Measurements from ENCODE around the gene ENPP5.

Gene ENPP5

GRCh38 chr6:46199387-46199786 lies 28.6 kb upstream of the ENPP5 start:
- H3K4me3 ChIP-seq (ENCODE audit: low read depth, low read length): no peak overlapping the region
- TF ChIP-seq, protein P1, sequence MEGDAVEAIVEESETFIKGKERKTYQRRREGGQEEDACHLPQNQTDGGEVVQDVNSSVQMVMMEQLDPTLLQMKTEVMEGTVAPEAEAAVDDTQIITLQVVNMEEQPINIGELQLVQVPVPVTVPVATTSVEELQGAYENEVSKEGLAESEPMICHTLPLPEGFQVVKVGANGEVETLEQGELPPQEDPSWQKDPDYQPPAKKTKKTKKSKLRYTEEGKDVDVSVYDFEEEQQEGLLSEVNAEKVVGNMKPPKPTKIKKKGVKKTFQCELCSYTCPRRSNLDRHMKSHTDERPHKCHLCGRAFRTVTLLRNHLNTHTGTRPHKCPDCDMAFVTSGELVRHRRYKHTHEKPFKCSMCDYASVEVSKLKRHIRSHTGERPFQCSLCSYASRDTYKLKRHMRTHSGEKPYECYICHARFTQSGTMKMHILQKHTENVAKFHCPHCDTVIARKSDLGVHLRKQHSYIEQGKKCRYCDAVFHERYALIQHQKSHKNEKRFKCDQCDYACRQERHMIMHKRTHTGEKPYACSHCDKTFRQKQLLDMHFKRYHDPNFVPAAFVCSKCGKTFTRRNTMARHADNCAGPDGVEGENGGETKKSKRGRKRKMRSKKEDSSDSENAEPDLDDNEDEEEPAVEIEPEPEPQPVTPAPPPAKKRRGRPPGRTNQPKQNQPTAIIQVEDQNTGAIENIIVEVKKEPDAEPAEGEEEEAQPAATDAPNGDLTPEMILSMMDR (IDR thresholded peaks at IDR 0.05; ENCODE audit: low read depth, low read length): no peak

- no peak overlapping the region for H3K4me3 ChIP-seq (ENCODE audit: low read depth, low read length)
- TF ChIP-seq, protein P1 (IDR thresholded peaks at IDR 0.05; ENCODE audit: low read depth, low read length): no peak
Observed at GRCh38 chr6:46191961-46192360, 21.2 kb upstream of the ENPP5 start.

GRCh38 chr6:46190889-46191288 lies 20.1 kb upstream of the ENPP5 start:
- no peak overlapping the region for H3K4me3 ChIP-seq (ENCODE audit: low read depth, low read length)
- TF ChIP-seq, protein P1 (IDR thresholded peaks at IDR 0.05; ENCODE audit: low read depth, low read length): no peak

- TF ChIP-seq, protein P1 (IDR thresholded peaks at IDR 0.05; ENCODE audit: low read depth, low read length): no peak
- H3K4me3 ChIP-seq (ENCODE audit: low read depth, low read length): no peak overlapping the region
Observed at GRCh38 chr6:46189726-46190125, 18.9 kb upstream of the ENPP5 start.

DNA sequence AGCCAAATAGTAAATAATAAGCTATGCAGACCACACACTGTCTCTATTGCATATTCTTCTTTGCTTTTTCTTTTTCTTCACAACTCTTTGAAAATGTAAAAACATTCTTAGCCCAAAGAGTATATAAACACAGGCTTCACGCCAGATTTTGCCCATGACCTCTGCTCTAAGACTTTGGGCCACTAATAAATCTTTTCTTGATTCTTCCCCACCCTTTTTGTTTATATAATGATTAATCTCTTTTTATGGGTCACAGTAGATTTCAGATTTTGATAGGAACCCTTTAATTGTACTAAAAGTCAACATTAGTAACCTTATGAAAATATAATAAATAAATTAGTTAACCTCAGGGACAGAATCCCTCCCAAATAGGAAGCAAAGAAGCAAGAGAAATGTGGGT lies 15.8 kb upstream of the ENPP5 start:
- TF ChIP-seq, protein P1 (IDR thresholded peaks at IDR 0.05; ENCODE audit: low read depth, low read length): no peak
- no peak overlapping the region for H3K4me3 ChIP-seq (ENCODE audit: low read depth, low read length)

- TF ChIP-seq, protein P1 (IDR thresholded peaks at IDR 0.05; ENCODE audit: low read depth, low read length): no peak
- H3K4me3 ChIP-seq (ENCODE audit: low read depth, low read length): no peak overlapping the region
Observed at GRCh38 chr6:46184114-46184513, 13.3 kb upstream of the ENPP5 start.

DNA sequence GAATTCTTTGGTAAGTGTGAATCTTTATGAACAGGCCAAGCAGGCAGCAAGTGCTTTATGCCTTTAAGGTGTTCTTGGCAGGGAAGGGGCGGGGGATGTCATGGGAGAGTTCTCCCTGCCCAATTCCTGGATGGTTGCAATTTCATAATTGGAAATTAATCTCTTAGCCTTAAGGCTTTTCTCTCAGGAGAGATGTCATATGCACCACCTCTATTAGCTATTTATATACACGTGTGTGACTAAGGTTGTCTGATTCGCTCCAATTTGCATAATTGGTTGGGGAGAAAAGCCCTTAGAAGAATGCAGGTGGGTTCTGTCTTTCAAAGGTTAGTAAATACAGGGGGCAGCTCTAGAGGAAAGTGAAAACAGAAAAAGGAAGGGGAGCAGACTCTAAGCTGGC lies 5.2 kb upstream of the ENPP5 start:
- no peak overlapping the region for H3K4me3 ChIP-seq (ENCODE audit: low read depth, low read length)

More for the DNA sequence above, 5.2 kb upstream of the ENPP5 start:
- TF ChIP-seq, protein P1 (IDR thresholded peaks at IDR 0.05; ENCODE audit: low read depth, low read length): no peak
